Embryonic facial prominence (tissue), 1 donor: Measurements from ENCODE around the gene SPECC1L.

Source experiments
- DNase-seq: peaks from one replicate; pipeline ENCODE4 v3.0.0-alpha.2; 2016; ENCODE audit errors: extremely low spot score

The SPECC1L gene

GRCh38 chr22:24400034-24400725 lies 129.5 kb downstream of the SPECC1L start:
- DNase-seq, result no peak

GRCh38 chr22:24400726-24401596 lies 130.3 kb downstream of the SPECC1L start:
- no peak for DNase-seq

GRCh38 chr22:24401931-24402367 lies 131.3 kb downstream of the SPECC1L start:
- DNase-seq, result no peak

DNA sequence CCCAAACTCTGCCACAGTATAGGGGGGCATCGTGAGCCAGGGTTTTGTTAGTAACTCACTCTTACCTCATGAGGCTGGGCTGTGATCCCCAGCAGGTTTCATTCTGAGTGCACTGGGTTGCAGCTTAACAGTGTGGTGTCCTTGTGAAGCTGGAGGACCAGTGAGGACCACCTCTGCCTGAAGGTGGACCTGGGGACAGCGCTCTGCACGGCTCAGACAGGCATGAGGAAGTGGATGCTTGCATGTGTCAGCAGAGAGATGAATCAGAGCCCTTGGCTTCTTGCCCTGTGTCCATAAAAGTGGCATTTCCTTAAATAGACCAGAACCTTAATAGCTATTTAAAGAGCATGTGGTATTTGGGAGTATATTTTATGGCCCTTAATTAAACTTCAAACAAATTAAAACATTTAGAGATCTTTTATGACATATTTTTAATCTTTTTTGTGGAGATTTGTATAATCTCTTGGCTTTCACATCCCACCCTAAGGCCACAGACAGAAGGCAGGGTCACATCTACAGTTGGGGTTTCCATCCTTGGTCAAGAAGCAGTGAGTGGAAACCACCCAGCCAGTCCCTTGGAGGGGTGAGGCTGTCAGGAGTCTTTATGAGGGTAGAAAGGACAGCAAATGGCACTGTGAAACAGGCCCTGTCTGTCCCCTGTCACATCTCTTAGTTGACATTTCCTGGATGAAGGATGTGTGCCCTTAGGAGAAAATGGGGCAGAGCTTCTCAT lies 132.0 kb downstream of the SPECC1L start:
- no peak for DNase-seq

GRCh38 chr22:24403346-24403745 lies 132.7 kb downstream of the SPECC1L start:
- no peak for DNase-seq

DNA sequence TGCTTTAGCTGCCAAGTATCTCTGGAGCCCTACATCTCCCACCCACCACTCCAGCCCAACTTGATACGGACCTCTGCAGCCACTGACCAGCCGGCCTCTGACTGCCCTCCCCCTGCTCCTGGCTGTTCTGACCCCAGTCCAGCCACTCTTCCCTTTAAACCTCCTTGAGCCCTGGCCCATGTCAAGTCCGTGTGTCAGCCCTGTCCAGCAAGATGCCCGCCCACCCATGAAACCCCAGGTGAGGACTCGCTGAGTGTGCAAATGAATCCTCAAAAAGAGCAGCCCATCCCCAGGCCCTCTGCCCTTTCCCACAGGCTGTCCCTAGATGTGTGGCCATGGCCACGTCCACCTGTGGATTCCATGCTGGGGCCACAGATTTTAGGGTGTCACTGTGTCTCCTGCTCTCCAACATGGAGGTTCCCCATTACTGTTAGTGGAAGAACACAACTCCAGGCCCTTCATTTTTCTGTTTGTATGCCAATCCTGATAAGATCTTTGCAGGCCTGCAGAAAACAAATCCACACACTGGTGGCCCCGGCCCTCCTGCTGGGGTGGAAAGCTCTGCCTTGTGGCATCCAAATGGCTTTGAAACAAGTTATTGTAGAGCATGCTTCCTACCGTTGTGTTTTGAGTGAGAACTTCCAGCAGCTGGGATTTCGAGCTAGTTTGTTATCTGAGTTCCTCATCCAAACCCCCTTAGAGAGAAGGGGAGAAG lies 134.1 kb downstream of the SPECC1L start:
- DNase-seq, result no peak

DNA sequence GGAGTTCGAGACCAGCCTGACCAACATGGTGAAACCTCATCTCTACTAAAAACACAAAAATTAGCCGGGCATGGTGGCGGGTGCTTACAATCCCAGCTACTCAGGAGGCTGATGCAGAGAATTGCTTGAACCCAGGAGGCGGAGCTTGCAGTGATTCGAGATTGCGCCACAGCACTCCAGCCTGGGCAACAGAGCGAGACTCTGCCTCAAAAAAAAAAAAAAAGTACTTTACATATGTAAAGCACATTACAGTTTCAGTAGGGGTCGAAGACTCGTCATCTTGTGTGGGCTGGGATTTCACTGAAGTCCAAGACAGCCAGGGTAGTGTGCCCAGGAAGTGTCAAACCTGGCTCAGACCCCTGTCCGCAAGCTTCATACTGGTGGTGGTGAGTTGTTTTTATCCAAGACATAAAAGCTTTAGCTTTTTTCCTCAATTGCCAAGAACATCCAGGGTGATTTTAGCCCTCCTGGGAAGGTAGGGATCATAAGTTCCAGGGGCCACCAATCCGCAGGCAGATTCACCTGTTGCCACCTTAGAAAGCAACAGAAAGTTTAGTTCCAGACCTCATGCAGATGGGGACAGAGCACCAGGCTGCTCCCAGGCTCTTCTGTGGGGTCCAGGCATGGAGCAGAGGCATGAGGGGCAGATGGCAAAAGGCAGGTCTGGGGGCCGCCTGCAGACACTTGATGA lies 135.1 kb downstream of the SPECC1L start:
- DNase-seq, result no peak

DNA sequence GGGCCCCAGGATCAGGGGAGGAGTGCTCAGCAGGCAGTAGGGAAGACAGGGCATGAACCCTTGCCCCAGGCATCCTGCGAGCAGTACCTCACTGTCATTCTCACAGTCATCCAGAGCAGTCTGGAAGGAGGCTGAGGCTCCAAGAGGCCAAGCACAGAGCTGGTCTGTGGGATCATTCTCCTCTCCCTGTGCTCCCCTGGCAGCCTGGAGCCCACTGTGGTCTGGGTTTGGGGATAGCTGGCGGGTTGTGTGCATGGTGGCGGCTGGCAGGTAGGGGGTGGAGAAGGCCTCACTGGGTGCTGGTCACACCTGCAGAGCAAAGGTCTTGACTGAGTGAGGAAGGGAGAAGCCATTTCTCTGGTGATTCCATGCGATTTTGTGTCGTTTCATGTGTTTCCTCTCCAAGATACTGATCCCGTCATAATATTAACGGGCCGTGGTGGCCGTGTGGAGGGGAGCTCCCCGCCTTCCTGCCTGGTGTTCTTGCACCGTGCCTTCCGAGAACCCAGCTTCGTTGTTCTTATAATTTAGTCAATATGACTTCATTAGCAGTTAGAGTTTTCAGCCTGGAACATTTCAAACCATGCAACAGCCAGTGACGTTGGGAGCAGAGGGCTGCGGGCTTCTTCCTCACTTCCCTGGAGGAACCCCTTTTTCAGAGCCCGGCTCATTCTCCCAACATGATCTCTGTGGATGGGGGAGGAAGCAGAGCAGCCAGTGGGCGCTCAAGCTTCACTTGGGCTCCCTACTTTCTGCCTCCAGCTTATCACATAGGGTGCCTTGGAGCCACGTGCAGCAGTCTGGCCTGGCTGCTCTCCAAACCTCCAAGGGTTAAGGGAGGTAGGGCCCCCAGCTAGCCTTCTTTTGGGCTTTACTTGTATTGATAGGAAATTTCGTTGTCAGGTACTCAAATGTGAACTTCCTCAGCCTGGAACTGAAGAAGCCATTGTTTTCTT lies 136.0 kb downstream of the SPECC1L start:
- no peak for DNase-seq

- no peak for DNase-seq
Measured at GRCh38 chr22:24407278-24407665, 136.6 kb downstream of the SPECC1L start.

DNA sequence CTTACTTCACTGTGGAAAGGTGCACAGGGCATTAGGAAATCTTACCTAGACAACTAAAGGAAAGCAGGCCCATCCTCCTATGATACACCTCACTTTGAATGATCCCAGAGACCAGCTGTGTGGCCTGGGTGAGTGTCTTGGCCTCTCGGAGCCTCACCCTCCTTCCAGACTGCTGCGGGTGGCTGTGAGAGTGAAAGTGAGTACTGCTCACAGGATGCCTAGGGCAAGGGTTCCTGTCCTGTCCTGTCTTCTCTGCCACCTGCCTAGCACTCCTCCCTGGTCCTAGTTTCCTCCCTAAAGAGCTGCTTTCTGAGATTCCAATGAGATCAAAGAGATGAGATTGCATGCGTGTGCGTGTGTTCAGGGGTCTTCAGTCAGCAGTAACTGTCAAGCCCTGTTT lies 137.3 kb downstream of the SPECC1L start:
- DNase-seq, result no peak

GRCh38 chr22:24408630-24409029 lies 138.0 kb downstream of the SPECC1L start:
- no peak for DNase-seq

GRCh38 chr22:24409707-24410106 lies 139.1 kb downstream of the SPECC1L start:
- DNase-seq, result no peak

DNA sequence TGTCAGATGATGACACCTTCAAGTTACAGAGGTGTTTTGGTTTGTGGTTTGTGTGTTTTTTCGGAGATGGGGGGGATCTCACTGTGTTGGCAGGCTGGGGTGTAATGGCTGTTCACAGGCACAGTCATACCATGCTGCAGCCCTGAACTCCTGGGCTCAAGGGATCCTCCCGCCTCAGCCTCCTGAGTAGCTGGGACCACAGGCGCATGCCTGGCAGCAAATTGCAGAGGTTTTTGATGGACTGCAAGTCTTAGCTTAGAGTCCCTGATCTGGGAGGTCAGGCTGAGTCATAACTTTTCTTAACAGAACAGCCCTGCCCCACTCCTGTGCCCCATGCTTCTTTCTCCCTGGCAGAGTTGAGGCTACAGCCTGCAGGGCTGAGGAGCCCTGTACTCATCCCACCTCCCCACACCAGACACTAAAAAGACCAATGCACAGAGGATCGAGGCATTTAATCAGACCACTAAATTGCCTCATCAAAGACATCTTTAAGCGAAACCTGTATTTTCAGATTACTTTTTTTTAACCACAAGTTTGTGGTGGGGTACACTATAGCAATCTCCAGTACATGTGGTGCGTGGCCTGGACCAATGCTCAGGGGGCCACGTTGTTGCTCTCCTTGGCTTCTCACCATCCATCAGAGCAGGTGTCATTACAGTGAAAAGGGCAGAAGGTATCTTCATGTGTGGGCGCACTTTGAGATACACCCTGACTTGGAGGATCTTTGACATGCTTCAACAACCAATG lies 139.7 kb downstream of the SPECC1L start:
- DNase-seq, result no peak

- DNase-seq, result no peak
Measured at GRCh38 chr22:24411256-24412004, 140.8 kb downstream of the SPECC1L start.

DNA sequence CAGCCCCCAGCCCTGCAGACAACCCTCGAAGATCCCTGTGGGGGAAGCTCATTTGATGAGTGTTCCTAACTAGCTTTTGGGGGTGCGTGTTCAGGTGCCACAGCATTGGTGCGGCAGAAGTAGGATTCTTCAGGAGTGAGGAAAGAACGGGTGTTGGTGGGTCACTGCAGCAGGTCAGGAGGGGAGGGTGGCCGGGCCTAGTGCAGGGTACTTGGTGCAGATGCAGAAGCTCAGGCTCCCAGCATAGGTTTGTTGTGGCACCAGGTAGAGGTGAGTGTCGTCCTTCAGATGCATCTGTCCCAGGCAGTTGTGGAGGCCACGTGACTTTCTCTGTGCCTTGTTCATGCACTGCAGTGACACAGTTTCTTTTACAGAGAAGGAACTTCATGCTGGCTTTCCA lies 141.6 kb downstream of the SPECC1L start:
- no peak for DNase-seq

- no peak for DNase-seq
Measured at GRCh38 chr22:24413271-24413670, 142.6 kb downstream of the SPECC1L start.

- no peak for DNase-seq
Measured at GRCh38 chr22:24413736-24414385, 143.2 kb downstream of the SPECC1L start.

GRCh38 chr22:24414523-24414922 lies 143.9 kb downstream of the SPECC1L start:
- no peak for DNase-seq
